Activated effector memory CD4-positive, alpha-beta T cell treated with anti-CD3 and anti-CD28 coated beads, Interleukin-2, amount 50 U/mL, for 16 hours (primary cell): ENCODE measurements around the gene RBMS1.

ENCODE experiments used
- DNase-seq: peaks from one replicate; pipeline ENCODE4 v3.0.0-alpha.2; 2020

The RBMS1 gene

GRCh38 chr2:160493227-160494028, at the start of gene RBMS1:
RBMS1 (minus strand) TSS chr2:160493807; CDS start chr2:160493363, 444 bp downstream.
- DNase-seq = peak; percentile 82

- DNase-seq = no peak
Observed at GRCh38 chr2:160541745-160542144, 48.1 kb upstream of the RBMS1 start.

GRCh38 chr2:160538559-160539355, 45.1 kb upstream of the RBMS1 start:
- DNase-seq = no peak

- DNase-seq = no peak
Observed at GRCh38 chr2:160538115-160538514, 44.5 kb upstream of the RBMS1 start.

GRCh38 chr2:160534996-160535395, 41.4 kb upstream of the RBMS1 start:
- DNase-seq = no peak

- DNase-seq = no peak
Observed at GRCh38 chr2:160534249-160534648, 40.6 kb upstream of the RBMS1 start.

- DNase-seq = no peak
Observed at GRCh38 chr2:160533482-160533881, 39.9 kb upstream of the RBMS1 start.

GRCh38 chr2:160532388-160532787, 38.8 kb upstream of the RBMS1 start:
- no peak for DNase-seq

GRCh38 chr2:160522951-160523710, 29.5 kb upstream of the RBMS1 start:
- DNase-seq = no peak

- DNase-seq = no peak
Observed at GRCh38 chr2:160517731-160518130, 24.1 kb upstream of the RBMS1 start.

GRCh38 chr2:160516547-160517365, 23.1 kb upstream of the RBMS1 start:
- peak; percentile 64 for DNase-seq

GRCh38 chr2:160515120-160515519, 21.5 kb upstream of the RBMS1 start:
- no peak for DNase-seq

- no peak for DNase-seq
Observed at GRCh38 chr2:160513120-160513519, 19.5 kb upstream of the RBMS1 start.

GRCh38 chr2:160512491-160512890, 18.9 kb upstream of the RBMS1 start:
- no peak for DNase-seq

- DNase-seq = no peak
Observed at GRCh38 chr2:160510617-160511016, 17.0 kb upstream of the RBMS1 start.

- DNase-seq = no peak
Observed at GRCh38 chr2:160509016-160509415, 15.4 kb upstream of the RBMS1 start.

GRCh38 chr2:160507464-160507863, 13.9 kb upstream of the RBMS1 start:
- DNase-seq = no peak

- no peak for DNase-seq
Observed at GRCh38 chr2:160507046-160507407, 13.4 kb upstream of the RBMS1 start.

GRCh38 chr2:160506371-160507045, 12.9 kb upstream of the RBMS1 start:
- no peak for DNase-seq

- no peak for DNase-seq
Observed at GRCh38 chr2:160505256-160505655, 11.6 kb upstream of the RBMS1 start.

GRCh38 chr2:160502478-160502877, 8.9 kb upstream of the RBMS1 start:
- DNase-seq = no peak

- no peak for DNase-seq
Observed at GRCh38 chr2:160501370-160501769, 7.8 kb upstream of the RBMS1 start.
